ENCODE results near the gene ARMH2. TPM values are rescaled to one million over a fixed set of nuclear protein-coding genes. Genes with fewer than 3 reads are reported as not detected.

Gene ARMH2
- total and polyA plus RNA-seq, 10 of the 15 experiments (the other 5 are each of a cell fraction or from before 2014, with no cell fraction given): 0.18 to 0.46 TPM; not detected in 8

DNA sequence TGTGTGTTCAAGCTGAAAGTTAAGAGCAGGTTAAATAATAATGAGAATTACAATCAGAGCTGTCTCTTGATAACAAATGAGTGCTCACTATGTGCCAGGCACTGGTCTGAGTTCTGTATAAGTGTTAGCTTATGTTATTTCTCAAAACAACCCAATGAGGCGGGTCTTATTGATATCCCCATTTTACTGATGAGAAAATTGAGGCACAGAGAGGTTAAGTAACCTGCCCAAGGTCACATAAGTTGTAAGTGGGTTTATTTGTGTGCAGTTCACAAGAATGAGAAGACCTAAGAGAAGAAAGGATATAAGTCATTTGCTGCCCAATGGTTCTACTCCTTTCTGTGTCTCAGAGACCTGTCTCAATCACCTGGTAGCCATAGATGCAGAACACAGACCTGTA lies 34.1 kb upstream of the ARMH2 start (continued):
- TF ChIP-seq ZBTB33 (IDR thresholded peaks at IDR 0.05) (no peak), NRF1 (conservative IDR thresholded peaks at IDR 0.05; ENCODE audit: low read depth, low read length) (no peak)

DNA sequence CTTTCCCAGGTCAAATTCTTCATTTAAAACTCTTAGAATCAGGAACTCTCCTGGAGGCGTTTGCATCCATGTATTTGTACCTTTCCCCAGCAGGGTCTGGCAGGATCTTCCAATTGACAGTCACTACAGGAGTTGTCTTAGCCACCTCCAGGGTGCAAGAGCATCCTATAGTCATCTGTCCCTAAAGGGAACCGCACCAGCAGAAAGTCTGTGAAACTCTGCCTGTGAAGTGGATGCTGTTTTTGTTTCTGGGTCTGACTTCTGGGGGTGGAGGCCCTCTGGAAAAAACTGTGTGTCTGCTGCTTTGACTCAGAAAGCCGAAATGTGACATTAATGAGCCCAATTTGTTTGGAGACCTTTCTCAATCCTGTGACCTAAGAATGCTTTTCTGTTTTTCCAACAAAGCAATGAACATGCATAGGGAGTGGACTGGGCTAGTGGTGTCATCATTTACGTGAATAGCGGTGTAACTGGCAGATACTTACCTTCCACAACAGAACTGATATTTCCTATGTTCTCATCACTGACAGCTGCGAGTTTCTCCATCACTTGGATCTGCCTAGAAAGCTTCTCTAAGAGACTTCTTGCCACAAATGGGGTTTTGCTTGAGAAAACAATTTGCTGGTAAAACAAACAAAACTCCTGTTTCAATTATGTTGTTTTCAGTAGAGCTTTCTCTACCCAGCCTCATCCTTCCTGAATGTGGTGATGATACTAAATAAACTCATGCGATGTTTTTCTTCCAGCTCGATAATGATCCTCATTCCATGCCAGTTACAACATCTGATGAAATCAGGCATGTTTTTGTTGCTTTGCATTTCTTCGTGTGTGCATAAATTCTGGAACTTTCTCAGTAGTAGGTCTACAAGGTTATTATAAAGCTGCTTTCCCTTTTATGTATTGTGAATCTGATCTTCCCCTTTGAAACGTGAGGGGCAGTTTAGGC lies 33.3 kb upstream of the ARMH2 start:
- RAD21 ChIA-PET (ENCODE audit: unreplicated experiment): no interaction called here
- Histone ChIP-seq H3K4me1 (ENCODE audit: control insufficient read depth, insufficient read depth, low read length) (no peaks in the 10 kb centered on the region), H3K27me3 (replicated peaks in 1 of 2; ENCODE audit: control insufficient read depth in 2 of 2, insufficient read depth in 2 of 2, low read length in 1 of 2) (no peaks in the 10 kb centered on the region), H3K27ac (ENCODE audit: control insufficient read depth, insufficient read depth) (no peak overlapping the region), H3K4me2 (ENCODE audit: control insufficient read depth, insufficient read depth) (no peak overlapping the region), H4K20me1 (ENCODE audit: control insufficient read depth, insufficient read depth) (no peaks in the 10 kb centered on the region), H3K36me3 (ENCODE audit: control insufficient read depth in 2 of 2, insufficient read depth in 2 of 2, low read length in 1 of 2) (peaks cover 0 to 1% of the 10 kb centered on the region in 2 experiments; a peak in 2 of 4 replicates), H3K9ac (ENCODE audit: control insufficient read depth, insufficient read depth, low read length) (no peak overlapping the region), H3K79me2 (ENCODE audit: control insufficient read depth, insufficient read depth, low read length) (no peaks in the 10 kb centered on the region), H2AFZ (ENCODE audit: control insufficient read depth, low read depth, low read length) (no peak overlapping the region), H3K4me3 (no peak overlapping the region), H3K9me3 (replicated peaks; ENCODE audit: control insufficient read depth, insufficient read depth, low read length) (no peaks in the 10 kb centered on the region)
- POLR2A ChIA-PET: no interaction called here
- SMC1A ChIA-PET (ENCODE audit: uncharacterized antibody, unreplicated experiment): interaction anchor here (1.3 to 1.5 kb wide), 2 partner anchors 160 to 239 kb away, joined by 3 to 4 read pairs; no protein-coding TSS in a partner anchor
- ATAC-seq: no peak
- DNase-seq (ENCODE audit: low read depth, low spot score): no peak
- no peak for FAIRE-seq
- in situ Hi-C loops (cut with MboI) (no loop called here), intact Hi-C loops (cut with micrococcal nuclease; ENCODE audit: unreplicated experiment) (no loop called here)
- 77% methylated on average over 10 of the region's 10 CpGs for WGBS (ENCODE audit: insufficient coverage, insufficient replicate concordance, low lambda C conversion rate, missing lambda C conversion rate)
- no TSS peak for BruUV-seq (replicated peaks)
- CTCF ChIA-PET: no interaction called here
- TF ChIP-seq ZBTB11 (CRISPR knock-in tag; IDR thresholded peaks at IDR 0.05) (no peak), HSF1 (IDR thresholded peaks at IDR 0.05; ENCODE audit: low read depth, low read length) (no peak), ZSCAN29 (IDR thresholded peaks at IDR 0.05) (no peak), FOS (IDR thresholded peaks at IDR 0.05; ENCODE audit: borderline replicate concordance, extremely low read depth, insufficient read length) (no peak), NR2F1 (conservative IDR thresholded peaks at IDR 0.05) (no peak), HDAC6 (IDR thresholded peaks at IDR 0.05; ENCODE audit: unreplicated experiment) (no peak)
- TF ChIP-seq, protein P1, sequence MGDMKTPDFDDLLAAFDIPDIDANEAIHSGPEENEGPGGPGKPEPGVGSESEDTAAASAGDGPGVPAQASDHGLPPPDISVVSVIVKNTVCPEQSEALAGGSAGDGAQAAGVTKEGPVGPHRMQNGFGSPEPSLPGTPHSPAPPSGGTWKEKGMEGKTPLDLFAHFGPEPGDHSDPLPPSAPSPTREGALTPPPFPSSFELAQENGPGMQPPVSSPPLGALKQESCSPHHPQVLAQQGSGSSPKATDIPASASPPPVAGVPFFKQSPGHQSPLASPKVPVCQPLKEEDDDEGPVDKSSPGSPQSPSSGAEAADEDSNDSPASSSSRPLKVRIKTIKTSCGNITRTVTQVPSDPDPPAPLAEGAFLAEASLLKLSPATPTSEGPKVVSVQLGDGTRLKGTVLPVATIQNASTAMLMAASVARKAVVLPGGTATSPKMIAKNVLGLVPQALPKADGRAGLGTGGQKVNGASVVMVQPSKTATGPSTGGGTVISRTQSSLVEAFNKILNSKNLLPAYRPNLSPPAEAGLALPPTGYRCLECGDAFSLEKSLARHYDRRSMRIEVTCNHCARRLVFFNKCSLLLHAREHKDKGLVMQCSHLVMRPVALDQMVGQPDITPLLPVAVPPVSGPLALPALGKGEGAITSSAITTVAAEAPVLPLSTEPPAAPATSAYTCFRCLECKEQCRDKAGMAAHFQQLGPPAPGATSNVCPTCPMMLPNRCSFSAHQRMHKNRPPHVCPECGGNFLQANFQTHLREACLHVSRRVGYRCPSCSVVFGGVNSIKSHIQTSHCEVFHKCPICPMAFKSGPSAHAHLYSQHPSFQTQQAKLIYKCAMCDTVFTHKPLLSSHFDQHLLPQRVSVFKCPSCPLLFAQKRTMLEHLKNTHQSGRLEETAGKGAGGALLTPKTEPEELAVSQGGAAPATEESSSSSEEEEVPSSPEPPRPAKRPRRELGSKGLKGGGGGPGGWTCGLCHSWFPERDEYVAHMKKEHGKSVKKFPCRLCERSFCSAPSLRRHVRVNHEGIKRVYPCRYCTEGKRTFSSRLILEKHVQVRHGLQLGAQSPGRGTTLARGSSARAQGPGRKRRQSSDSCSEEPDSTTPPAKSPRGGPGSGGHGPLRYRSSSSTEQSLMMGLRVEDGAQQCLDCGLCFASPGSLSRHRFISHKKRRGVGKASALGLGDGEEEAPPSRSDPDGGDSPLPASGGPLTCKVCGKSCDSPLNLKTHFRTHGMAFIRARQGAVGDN (IDR thresholded peaks at IDR 0.05): no peak

All from GM12878 (cell line).